ENCODE results near the gene FNDC5.

- TF ChIP-seq CTCF (IDR thresholded peaks at IDR 0.05) (no peak), POLR2A (IDR thresholded peaks at IDR 0.05) (no peak)
These were observed 31.3 kb upstream of the FNDC5 start for GRCh38 chr1:32901823-32902534.
